ENCODE measurements around the gene FRMD1.

The FRMD1 gene

DNA sequence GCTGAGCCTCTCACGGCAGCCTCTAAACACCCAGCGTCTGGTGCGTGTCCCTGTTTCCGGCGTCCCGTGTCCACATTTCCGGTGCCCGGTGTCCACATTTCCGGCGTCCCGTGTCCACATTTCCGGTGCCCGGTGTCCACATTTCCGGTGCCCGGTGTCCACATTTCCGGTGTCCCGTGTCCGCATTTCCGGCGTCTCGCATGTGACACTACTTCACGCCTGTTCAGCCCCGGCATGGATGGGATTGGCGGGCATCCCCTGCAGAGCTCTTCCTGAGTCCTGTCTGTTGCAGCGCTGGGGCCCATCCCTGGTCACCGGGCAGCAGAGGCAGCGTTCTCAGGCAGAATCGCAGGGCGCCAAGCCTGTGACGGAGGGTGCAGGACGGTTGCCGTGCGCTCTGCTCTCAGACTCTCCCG, 3.2 kb downstream of the FRMD1 start:
- no peak for DNase-seq

DNA sequence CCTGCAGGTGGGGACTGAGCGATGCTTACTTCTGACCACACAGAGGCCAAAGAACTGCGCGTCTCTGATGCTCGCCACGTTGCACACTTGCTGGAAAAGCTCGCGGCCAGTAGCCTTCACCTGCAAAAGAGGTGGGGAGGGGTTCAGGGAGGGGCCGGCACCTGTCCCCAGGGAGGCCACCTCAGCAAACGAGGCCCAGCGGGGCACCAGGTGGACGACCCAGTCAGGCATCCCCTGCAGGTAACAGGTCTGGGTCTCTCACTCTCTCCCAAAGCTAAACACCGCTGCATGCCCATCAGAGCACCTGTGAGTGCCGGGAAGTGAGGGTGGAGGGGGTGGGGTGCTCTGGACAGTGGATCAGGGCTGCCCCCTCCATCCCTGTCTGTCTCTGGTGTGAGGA, 3.8 kb downstream of the FRMD1 start:
- no peak for DNase-seq

- no peak for DNase-seq
These were observed 4.9 kb downstream of the FRMD1 start for GRCh38 chr6:168073937-168074730.

DNA sequence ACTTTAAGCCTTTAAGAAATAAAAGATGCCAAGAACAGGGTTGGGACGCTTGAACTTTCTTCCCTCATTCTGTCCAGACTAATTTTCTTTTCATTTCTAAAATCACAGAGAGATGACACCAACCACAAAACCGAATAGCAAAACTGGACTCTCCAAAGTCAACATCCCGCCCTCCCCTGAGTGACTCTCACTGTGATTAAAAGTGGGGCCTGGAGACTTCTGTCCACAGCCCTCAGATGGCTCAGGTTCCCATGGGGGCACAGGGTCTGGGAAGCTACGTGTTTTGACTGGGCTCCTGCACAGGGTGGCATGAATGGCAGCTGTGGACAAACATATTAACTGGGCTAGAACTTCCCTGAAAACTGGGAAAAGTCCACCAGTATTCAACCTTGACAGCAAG, 6.3 kb downstream of the FRMD1 start:
- no peak for DNase-seq

- DNase-seq: no peak
These were observed 6.8 kb downstream of the FRMD1 start for GRCh38 chr6:168072261-168072660.

DNA sequence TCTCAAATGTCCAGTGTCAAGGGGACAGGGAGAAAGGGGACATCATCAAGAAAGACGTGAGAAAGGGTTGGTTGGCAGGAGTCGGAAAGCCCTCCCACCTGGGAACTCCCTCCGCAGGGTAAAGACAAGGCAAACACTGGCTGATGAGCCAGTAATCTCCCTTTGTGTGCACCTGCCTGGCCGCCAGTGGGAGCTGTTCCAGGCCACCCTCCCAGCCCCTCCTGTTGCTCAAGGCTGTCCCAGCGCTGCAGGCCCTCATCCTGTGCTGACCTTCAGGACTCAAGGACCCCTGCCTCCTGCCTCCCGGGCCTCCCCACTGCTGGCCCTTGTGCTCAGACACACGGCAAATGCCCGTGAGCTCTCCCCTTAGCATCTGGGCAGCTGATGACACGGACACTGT, 7.4 kb downstream of the FRMD1 start:
- no peak for DNase-seq

DNA sequence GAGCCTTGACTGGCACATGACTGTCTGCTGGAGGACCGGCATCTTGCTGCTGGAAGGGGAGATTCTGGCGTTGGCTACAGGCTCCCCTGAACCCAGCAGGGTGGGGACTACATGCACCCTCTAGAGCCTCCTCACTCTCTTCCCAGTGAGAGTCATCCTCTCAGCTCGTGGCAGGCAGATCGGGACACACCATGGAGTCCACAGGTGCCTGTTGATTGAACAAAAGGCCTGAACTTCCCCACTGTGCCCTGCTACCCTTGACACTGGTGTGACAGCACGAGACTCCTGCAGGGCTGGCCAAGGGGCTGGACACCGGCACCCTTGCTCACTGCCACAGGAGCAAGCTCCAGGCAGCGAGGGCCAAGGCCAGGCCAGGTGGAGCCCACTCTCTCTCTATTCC, 8.2 kb downstream of the FRMD1 start:
- no peak for DNase-seq

GRCh38 chr6:168067081-168067759, 11.8 kb downstream of the FRMD1 start:
- DNase-seq: no peak

DNA sequence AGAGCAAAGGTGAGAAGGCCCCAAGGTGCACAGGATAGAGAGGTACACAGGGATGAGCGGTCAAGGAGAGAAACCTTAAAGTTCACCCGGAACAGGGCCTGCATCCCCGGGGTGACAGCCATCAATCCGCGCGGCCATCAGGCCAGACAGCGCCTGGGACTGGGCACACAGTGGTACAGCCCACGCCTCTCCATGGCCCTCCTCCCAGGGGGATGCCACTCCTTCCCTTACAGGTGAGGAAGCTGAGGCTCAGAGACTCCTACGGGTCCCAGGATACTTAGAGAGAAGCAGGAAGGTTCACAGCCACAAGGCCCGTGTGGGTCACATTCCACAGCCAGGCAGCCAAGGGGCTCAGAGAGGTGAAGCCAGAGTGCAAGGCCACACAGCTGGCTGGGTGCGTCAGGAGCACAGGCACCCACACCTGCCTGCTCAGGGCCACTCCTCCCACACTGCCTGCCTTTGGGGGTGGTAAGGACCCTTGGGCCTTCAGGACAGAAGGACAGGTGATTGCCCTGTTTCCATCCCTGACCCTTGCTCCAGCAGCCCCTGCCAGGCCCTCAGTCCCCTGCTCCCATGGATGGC, 14.7 kb downstream of the FRMD1 start:
- no peak for DNase-seq

DNA sequence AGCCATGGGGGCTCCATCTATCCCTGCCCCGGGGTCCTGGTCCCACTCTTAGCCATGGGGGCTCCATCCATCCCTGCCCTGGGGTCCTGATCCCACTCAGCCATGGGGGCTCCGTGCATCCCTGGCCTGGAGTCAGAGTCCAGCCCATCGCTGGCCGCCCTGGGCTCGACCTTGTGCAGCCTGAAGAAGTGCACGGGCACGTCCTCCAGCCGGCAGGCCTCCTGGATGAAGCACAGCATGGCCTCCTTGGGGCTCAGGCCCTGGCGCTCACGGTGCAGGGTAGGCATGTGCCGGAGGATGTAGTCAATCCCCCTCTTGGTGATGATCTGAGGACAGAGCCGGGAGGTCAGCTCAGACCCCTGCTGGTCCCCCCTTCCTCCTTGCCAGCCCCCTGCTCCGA, 15.6 kb downstream of the FRMD1 start:
- DNase-seq: no peak

GRCh38 chr6:168062346-168063289, 16.4 kb downstream of the FRMD1 start:
- DNase-seq: no peak

DNA sequence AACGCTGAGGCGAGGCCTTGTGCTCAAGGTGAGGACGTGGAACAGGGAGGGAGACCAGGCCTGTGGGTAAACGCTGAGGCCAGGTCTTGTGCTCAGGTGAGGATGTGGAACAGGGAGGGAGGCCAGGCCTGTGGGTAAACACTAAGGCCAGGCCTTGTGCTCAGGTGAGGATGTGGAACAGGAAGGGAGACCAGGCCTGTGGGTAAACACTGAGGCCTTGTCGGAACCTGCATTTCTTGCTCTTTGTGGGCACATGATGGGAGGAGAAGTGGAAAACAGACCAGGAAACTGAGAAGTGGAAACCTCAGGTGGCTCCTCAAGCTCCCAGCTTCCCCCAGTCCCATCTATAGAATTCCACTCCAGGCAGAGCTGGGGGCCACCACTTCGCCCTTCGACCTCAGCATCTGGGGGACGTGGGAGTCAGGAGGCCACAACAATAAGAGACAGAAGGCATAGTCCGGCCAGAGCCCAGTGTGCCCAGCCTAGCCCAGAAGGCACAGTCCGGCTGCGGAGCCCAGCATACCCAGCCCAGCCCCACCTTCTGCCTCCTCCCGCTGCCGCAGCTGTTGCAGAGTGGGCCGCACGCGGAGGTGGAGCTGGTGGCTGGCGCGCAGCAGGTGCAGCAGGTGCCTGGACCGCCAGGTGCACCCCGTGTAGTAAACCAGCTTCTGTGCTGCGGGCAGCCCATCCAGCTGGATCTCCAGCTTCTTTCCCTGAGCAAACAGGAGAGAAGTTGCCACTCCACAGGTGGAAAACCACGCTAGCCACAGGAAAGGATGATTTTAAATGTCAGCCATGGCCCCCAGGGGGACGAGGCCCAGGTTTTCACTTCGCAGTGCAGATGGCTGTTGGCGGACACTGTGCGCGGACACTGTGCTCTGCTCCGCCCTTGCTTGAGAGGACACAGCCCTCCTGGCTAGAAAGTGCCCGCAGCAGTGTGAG, 17.5 kb downstream of the FRMD1 start:
- DNase-seq: peak; percentile 91

DNA sequence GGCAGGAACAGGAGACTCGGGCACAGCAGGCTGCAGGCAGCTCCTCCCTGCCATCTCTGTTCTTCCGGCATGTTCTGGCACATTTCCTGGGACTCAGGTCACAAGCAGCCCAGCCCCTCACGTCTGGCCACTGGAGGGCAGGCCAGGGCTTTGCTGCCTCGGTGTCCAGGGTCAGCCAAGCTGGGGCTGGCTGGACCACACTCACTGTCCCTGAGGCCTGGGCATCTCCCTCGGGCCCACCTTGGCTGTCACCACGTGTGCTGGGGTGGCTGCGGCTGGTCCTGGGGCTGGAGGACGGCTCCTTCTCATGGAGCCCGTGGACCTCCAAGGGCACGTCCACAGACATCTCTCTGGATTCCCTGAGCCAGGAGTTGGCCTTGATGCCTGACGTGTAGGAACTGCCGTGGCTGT, 18.5 kb downstream of the FRMD1 start:
- peak; percentile 75 for DNase-seq

DNA sequence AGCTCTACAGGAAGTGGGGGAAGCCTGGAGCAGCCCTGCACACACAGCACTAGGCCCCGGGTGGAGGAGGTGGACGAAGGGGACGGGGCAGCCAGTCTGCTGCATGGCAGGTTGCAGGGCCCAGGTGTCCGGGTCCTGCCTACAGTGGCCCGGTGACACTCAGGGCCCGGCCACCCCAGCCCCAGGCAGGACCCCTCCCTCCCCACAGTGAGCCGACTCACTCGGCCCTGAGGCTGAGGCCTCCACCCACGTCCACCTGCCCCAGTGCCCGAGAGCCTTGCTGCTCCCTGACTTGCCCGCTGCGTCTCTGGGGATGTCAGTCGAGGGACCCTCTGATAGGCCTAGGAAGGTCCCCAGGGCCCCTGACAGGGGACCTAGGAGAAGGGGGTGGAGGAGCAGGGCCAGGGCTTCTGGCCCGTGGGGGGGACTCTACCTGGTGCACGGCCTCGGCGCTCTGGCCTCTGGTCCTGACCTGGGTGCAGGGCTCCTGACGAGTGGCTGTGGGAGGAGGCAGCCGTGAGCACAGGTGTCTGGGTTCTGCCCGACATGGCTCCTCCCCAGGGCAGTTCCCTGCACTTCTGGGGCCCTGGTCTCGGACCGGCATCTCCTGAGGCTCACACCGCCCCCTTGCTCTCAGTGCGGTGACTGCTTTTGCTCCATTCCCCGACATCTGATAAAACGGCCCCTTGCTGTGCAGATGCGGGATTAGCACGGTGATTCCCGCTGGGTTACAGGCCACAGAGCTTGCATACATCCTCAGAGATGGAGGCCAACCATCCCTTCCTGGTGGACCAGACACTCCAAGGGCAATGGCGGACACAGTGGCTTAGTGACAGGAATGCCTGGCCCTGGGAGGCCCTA, 20.1 kb downstream of the FRMD1 start:
- no peak for DNase-seq

- no peak for DNase-seq
These were observed 21.2 kb downstream of the FRMD1 start for GRCh38 chr6:168057836-168058235.

DNA sequence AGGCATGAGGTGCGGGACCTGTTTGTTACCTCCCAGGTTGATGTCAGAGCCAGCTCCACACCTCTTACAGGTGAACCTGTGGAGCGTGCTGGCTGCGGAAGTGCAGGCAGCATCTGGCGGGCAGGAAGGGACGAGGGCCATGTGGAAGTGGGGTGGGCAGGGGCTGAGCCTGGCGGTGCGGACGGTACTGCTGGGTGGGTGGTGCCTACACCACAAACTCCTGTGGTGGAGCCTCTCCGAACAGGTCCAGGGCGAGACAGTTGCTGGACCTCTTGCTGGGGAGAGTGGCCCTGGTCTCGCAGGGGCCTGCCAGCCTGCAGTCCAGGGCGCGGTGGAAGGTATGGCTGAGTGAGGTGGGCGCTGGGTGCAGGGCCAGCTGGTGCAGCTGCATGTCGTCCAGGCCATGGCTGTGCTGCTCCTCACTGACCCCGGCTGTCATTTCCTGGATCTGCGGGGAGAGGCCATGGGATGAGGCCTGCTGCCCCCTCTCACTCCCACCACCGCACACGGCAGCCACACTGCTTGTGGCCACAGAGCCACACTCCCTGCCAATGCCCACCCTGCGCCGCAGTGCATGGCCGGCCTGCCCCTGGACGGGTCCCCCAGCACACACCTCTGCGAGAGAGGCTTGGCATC, 22.0 kb downstream of the FRMD1 start:
- no peak for DNase-seq

GRCh38 chr6:168055696-168056489, 23.1 kb downstream of the FRMD1 start:
- no peak for DNase-seq

GRCh38 chr6:168054765-168055560, 24.0 kb downstream of the FRMD1 start:
- no peak for DNase-seq
